Stimulated activated CD8-positive, alpha-beta memory T cell treated with anti-CD3 and anti-CD28 coated beads, Interleukin-4, amount 100 ng/mL, for 1 hour (primary cell): ENCODE measurements around the gene BAAT.

ENCODE experiments used
- DNase-seq, 2 donors: peaks; one replicate each; pipeline ENCODE4 v3.0.0-alpha.2; 2020; ENCODE audit warnings: low read depth in 2 of 2, low spot score in 1 of 2

BAAT gene

GRCh38 chr9:101324245-101324804 lies 60.5 kb downstream of the BAAT start:
- no peak for DNase-seq

GRCh38 chr9:101323129-101323528 lies 61.7 kb downstream of the BAAT start:
- DNase-seq: no peak

GRCh38 chr9:101317735-101318134 lies 67.1 kb downstream of the BAAT start:
- no peak for DNase-seq

GRCh38 chr9:101315112-101315450 lies 69.7 kb downstream of the BAAT start:
- DNase-seq: no peak

GRCh38 chr9:101312661-101313060 lies 72.1 kb downstream of the BAAT start:
- no peak for DNase-seq

- DNase-seq: no peak
These were observed 72.9 kb downstream of the BAAT start for GRCh38 chr9:101311758-101312420.

GRCh38 chr9:101311191-101311590 lies 73.6 kb downstream of the BAAT start:
- DNase-seq: no peak
